ENCODE measurements around the gene CNTN6.
"Not testable (repeated sequence)": the region's sequence is repeated elsewhere in the genome, so short reads cannot be mapped to it uniquely, and the experiment has no call there.

Gene CNTN6

GRCh38 chr3:1375145-1375544, 282.3 kb downstream of the CNTN6 start:
- TF ChIP-seq, protein P1, sequence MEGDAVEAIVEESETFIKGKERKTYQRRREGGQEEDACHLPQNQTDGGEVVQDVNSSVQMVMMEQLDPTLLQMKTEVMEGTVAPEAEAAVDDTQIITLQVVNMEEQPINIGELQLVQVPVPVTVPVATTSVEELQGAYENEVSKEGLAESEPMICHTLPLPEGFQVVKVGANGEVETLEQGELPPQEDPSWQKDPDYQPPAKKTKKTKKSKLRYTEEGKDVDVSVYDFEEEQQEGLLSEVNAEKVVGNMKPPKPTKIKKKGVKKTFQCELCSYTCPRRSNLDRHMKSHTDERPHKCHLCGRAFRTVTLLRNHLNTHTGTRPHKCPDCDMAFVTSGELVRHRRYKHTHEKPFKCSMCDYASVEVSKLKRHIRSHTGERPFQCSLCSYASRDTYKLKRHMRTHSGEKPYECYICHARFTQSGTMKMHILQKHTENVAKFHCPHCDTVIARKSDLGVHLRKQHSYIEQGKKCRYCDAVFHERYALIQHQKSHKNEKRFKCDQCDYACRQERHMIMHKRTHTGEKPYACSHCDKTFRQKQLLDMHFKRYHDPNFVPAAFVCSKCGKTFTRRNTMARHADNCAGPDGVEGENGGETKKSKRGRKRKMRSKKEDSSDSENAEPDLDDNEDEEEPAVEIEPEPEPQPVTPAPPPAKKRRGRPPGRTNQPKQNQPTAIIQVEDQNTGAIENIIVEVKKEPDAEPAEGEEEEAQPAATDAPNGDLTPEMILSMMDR (IDR thresholded peaks at IDR 0.05; ENCODE audit: low read depth, low read length): no peak
- DNase-seq (ENCODE audit: low read depth in 2 of 2): no peak
- no peak overlapping the region for H3K4me3 ChIP-seq (replicated peaks in 1 of 2; ENCODE audit: low read depth in 2 of 2, low read length in 2 of 2)

DNA sequence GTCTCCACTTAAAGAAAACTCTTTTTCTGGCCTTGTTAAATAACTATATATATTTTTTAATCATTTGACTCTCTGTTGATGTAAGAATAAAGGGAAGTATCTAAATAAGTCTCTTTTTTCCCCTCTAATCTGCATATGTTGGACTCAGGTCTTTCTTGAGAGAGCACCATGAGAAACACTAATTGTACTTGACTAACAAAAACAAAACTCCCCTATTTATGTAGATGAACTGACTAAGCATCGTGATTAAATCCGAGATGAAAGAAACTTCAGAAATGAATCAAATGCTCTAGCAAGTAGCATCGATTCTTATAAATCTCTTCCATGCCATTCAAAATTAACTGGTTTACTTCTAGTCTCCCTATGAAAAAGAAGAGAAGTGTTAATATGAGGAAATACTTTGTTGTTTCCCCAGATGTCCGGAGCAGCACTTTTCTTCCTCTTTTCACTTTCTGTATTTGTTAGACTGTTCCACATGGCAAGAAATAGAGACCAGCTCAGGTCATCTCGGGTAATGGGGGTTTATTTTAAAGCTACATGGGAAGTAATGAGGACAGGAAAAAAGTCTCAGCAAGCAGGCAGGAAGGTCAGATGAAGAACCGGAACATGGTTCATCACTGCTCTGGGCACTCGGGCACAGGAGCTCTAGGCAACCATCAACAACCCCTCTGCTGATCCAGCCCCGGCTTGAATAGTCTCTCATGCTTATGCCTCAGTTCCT, 288.3 kb downstream of the CNTN6 start:
- no peak overlapping the region for H3K4me3 ChIP-seq (replicated peaks in 1 of 2; ENCODE audit: low read depth in 2 of 2, low read length in 2 of 2)
- no peak for DNase-seq (ENCODE audit: low read depth in 2 of 2)
- TF ChIP-seq, protein P1 (IDR thresholded peaks at IDR 0.05; ENCODE audit: low read depth, low read length): no peak

- no peak overlapping the region for H3K4me3 ChIP-seq (replicated peaks in 1 of 2; ENCODE audit: low read depth in 2 of 2, low read length in 2 of 2)
- DNase-seq (ENCODE audit: low read depth in 2 of 2): no peak
- TF ChIP-seq, protein P1 (IDR thresholded peaks at IDR 0.05; ENCODE audit: low read depth, low read length): no peak
Observed at GRCh38 chr3:1381647-1382036, 288.8 kb downstream of the CNTN6 start.

DNA sequence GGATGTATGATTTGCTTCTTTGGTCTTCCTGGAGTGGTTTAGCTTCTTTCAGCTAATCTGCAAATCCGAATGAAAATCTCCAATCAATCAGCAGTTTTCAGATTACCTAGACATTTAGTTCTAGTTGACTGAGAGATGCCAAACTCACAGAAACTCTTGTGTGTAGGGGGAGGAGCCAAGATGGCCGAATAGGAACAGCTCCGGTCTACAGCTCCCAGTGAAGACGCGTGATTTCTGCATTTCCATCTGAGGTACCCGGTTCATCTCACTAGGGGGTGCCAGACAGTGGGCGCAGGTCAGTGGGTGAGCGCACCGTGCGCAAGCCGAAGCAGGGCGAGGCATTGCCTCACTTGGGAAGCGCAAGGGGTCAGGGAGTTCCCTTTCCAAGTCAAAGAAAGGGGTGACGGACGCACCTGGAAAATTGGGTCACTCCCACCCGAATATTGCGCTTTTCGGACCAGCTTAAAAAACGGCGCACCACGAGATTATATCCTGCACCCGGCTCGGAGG, 294.6 kb downstream of the CNTN6 start:
- H3K4me3 ChIP-seq (replicated peaks in 1 of 2; ENCODE audit: low read depth in 2 of 2, low read length in 2 of 2); DNase-seq (ENCODE audit: low read depth in 2 of 2): not testable (repeated sequence)

GRCh38 chr3:1394188-1394587, 301.4 kb downstream of the CNTN6 start:
- TF ChIP-seq, protein P1 (IDR thresholded peaks at IDR 0.05; ENCODE audit: low read depth, low read length): no peak
- no peak overlapping the region for H3K4me3 ChIP-seq (replicated peaks in 1 of 2; ENCODE audit: low read depth in 2 of 2, low read length in 2 of 2)
- DNase-seq (ENCODE audit: low read depth in 2 of 2): no peak

DNA sequence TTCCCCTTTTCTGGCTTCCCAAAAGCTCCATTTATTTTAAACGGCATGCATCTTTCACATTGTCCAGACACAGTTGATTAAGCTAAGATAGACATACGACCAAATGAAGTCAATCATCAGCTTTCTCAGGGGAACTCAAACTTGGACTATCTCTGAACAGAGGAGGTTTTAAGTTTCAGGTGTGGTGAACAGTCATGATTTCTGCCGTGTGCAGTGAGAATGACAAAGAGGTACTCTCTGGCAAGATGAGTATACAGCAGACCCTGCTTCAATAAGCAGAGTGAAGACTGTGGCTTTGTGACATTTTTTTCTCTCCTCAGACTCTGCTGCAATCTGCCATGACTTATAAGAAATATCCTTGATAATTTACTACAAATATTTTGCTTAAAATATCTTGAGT, 307.7 kb downstream of the CNTN6 start:
- H3K4me3 ChIP-seq (replicated peaks in 1 of 2; ENCODE audit: low read depth in 2 of 2, low read length in 2 of 2): no peak overlapping the region
- DNase-seq (ENCODE audit: low read depth in 2 of 2): no peak
- TF ChIP-seq, protein P1 (IDR thresholded peaks at IDR 0.05; ENCODE audit: low read depth, low read length): no peak

GRCh38 chr3:1404270-1404962, 311.6 kb downstream of the CNTN6 start:
- TF ChIP-seq, protein P1 (IDR thresholded peaks at IDR 0.05; ENCODE audit: low read depth, low read length): no peak
- H3K4me3 ChIP-seq (replicated peaks in 1 of 2; ENCODE audit: low read depth in 2 of 2, low read length in 2 of 2): no peak overlapping the region
- peak in 1 of 2 donors; percentile 1 for DNase-seq (ENCODE audit: low read depth in 2 of 2)
